ENCODE results near the gene CTDSPL.

Gene CTDSPL

GRCh38 chr3:37901721-37902120 lies 40.0 kb downstream of the CTDSPL start (continued):
- TF ChIP-seq ZBTB11 (tag by site-specific recombination; conservative IDR thresholded peaks at IDR 0.05; ENCODE audit: low read depth) (no peak), ZNF211 (tag by site-specific recombination; IDR thresholded peaks at IDR 0.05; ENCODE audit: low read depth) (no peak), ZNF768 (tag by site-specific recombination; IDR thresholded peaks at IDR 0.05) (no peak), ZNF37A (tag by site-specific recombination; IDR thresholded peaks at IDR 0.05) (no peak), ZNF121 (tag by site-specific recombination; IDR thresholded peaks at IDR 0.05) (no peak), ZNF548 (tag by site-specific recombination; IDR thresholded peaks at IDR 0.05) (no peak), ZNF514 (tag by site-specific recombination; IDR thresholded peaks at IDR 0.05) (no peak), ZNF16 (tag by site-specific recombination; IDR thresholded peaks at IDR 0.05; ENCODE audit: low read depth) (no peak), ZNF10 (tag by site-specific recombination; IDR thresholded peaks at IDR 0.05) (no peak)
- TF ChIP-seq, protein P1, sequence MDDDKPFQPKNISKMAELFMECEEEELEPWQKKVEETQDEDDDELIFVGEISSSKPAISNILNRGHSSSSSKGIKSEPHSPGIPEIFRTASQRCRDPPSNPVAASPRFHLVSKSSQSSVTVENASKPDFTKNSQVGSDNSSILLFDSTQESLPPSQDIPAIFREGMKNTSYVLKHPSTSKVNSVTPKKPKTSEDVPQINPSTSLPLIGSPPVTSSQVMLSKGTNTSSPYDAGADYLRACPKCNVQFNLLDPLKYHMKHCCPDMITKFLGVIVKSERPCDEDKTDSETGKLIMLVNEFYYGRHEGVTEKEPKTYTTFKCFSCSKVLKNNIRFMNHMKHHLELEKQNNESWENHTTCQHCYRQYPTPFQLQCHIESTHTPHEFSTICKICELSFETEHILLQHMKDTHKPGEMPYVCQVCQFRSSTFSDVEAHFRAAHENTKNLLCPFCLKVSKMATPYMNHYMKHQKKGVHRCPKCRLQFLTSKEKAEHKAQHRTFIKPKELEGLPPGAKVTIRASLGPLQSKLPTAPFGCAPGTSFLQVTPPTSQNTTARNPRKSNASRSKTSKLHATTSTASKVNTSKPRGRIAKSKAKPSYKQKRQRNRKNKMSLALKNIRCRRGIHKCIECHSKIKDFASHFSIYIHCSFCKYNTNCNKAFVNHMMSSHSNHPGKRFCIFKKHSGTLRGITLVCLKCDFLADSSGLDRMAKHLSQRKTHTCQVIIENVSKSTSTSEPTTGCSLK (tag by site-specific recombination; IDR thresholded peaks at IDR 0.05), result no peak
- TF ChIP-seq, protein P2, sequence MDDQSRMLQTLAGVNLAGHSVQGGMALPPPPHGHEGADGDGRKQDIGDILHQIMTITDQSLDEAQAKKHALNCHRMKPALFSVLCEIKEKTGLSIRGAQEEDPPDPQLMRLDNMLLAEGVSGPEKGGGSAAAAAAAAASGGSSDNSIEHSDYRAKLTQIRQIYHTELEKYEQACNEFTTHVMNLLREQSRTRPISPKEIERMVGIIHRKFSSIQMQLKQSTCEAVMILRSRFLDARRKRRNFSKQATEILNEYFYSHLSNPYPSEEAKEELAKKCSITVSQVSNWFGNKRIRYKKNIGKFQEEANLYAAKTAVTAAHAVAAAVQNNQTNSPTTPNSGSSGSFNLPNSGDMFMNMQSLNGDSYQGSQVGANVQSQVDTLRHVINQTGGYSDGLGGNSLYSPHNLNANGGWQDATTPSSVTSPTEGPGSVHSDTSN (CRISPR knock-in tag; IDR thresholded peaks at IDR 0.05), result no peak

GRCh38 chr3:37902674-37903073 lies 41.0 kb downstream of the CTDSPL start:
- no peak overlapping the region for H3K4me3 ChIP-seq (ENCODE audit: low read depth, low read length)
- no peak for TF ChIP-seq ZNF549 (tag by site-specific recombination; IDR thresholded peaks at IDR 0.05)
- TF ChIP-seq TCF7L2 (IDR thresholded peaks at IDR 0.05; ENCODE audit: borderline replicate concordance, low read depth, low read length), result no peak
- TF ChIP-seq ZBTB11 (tag by site-specific recombination; conservative IDR thresholded peaks at IDR 0.05; ENCODE audit: low read depth), result no peak
- no peaks in the 10 kb centered on the region for H3K36me3 ChIP-seq (ENCODE audit: control insufficient read depth in 2 of 2, insufficient read depth in 1 of 2, low read length in 2 of 2)
- CTCF ChIA-PET, result interaction anchor here (0.7 to 1.5 kb wide), 3 partner anchors 8 to 89 kb away, joined by 3 to 5 read pairs (median 3); no protein-coding TSS in a partner anchor
- POLR2A ChIA-PET, result no interaction called here
- H3K9me3 ChIP-seq (ENCODE audit: control insufficient read depth, insufficient read depth, low read depth, low read length), result no peaks in the 10 kb centered on the region
- no peak overlapping the region for H3K27ac ChIP-seq (ENCODE audit: extremely low read depth, low read depth, low read length)
- peaks cover under 1% of the 10 kb centered on the region; the same call in 1 of the 2 replicates for H3K4me1 ChIP-seq (ENCODE audit: control insufficient read depth, insufficient read depth, low read length)
